ENCODE results near the gene CHPT1.
A peak's percentile ranks its signal among the peaks of the same experiment; 100 is the strongest.

CHPT1 gene

GRCh38 chr12:101685092-101685491, 12.3 kb upstream of the CHPT1 start:
- DNase-seq (ENCODE audit: low spot score) = no peak

- DNase-seq (ENCODE audit: low spot score) = no peak
These were observed 11.3 kb upstream of the CHPT1 start for GRCh38 chr12:101686176-101686575.

GRCh38 chr12:101690544-101691098, 6.8 kb upstream of the CHPT1 start:
- no peak for DNase-seq (ENCODE audit: low spot score)

- DNase-seq (ENCODE audit: low spot score) = no peak
These were observed 5.8 kb upstream of the CHPT1 start for GRCh38 chr12:101691503-101692096.

GRCh38 chr12:101694297-101694848, 3.1 kb upstream of the CHPT1 start:
- no peak for DNase-seq (ENCODE audit: low spot score)

GRCh38 chr12:101694986-101695385, 2.5 kb upstream of the CHPT1 start:
- no peak for DNase-seq (ENCODE audit: low spot score)

GRCh38 chr12:101695706-101696105, 1.7 kb upstream of the CHPT1 start:
- no peak for DNase-seq (ENCODE audit: low spot score)

- DNase-seq (ENCODE audit: low spot score) = no peak
These were observed 916 bp upstream of the CHPT1 start for GRCh38 chr12:101696251-101697196.

GRCh38 chr12:101697930-101698799, 725 bp downstream of the CHPT1 start:
- peak; percentile 52 for DNase-seq (ENCODE audit: low spot score)

- peak; percentile 15 for DNase-seq (ENCODE audit: low spot score)
These were observed 1.4 kb downstream of the CHPT1 start for GRCh38 chr12:101698800-101699347.

- no peak for DNase-seq (ENCODE audit: low spot score)
These were observed 2.9 kb downstream of the CHPT1 start for GRCh38 chr12:101700299-101700820.

GRCh38 chr12:101703487-101703886, 6.0 kb downstream of the CHPT1 start:
- no peak for DNase-seq (ENCODE audit: low spot score)

- DNase-seq (ENCODE audit: low spot score) = no peak
These were observed 9.0 kb downstream of the CHPT1 start for GRCh38 chr12:101706403-101706802.

- no peak for DNase-seq (ENCODE audit: low spot score)
These were observed 9.8 kb downstream of the CHPT1 start for GRCh38 chr12:101707131-101707782.

GRCh38 chr12:101710288-101710687, 12.8 kb downstream of the CHPT1 start:
- DNase-seq (ENCODE audit: low spot score) = no peak

- DNase-seq (ENCODE audit: low spot score) = no peak
These were observed 15.7 kb downstream of the CHPT1 start for GRCh38 chr12:101713059-101713682.

GRCh38 chr12:101713930-101714329, 16.5 kb downstream of the CHPT1 start:
- no peak for DNase-seq (ENCODE audit: low spot score)

- no peak for DNase-seq (ENCODE audit: low spot score)
These were observed 17.5 kb downstream of the CHPT1 start for GRCh38 chr12:101714877-101715444.

- no peak for DNase-seq (ENCODE audit: low spot score)
These were observed 22.1 kb downstream of the CHPT1 start for GRCh38 chr12:101719566-101719965.

- DNase-seq (ENCODE audit: low spot score) = no peak
These were observed 22.7 kb downstream of the CHPT1 start for GRCh38 chr12:101720118-101720517.

Measured in hepatic stellate cell (primary cell).